MCF 10A (cell line): ENCODE data around the gene MTFP1. TPM values are rescaled to one million over a fixed set of nuclear protein-coding genes. Genes with fewer than 3 reads are reported as not detected.

Experiments
- BruUV-seq: library from RNA; stranded (reverse); fragments of 400-500 nt; replicated peaks from 2 replicates; lab custom pipeline; 2021; lab: Mats Ljungman, UMichigan
- CTCF ChIA-PET: fragments of 300-600 bp; sonication (Branson Sonifier 250); formaldehyde crosslinking; extraction: SDS; loops from one replicate; lab custom pipeline; 2021; ENCODE audit warnings: antibody characterized with exemption, inconsistent platforms; lab: Yijun Ruan, JAX
- POLR2A ChIA-PET: fragments of 300-600, 350-650 bp; sonication (Branson Sonifier 250); formaldehyde crosslinking; extraction: SDS; loops from one replicate; lab custom pipeline; 2020; ENCODE audit warnings: antibody characterized with exemption, inconsistent platforms; lab: Yijun Ruan, JAX
- DNase-seq: peaks from one replicate; pipeline ENCODE4 v3.0.0-alpha.2; 2018; ENCODE audit not compliant: unreplicated experiment
- H3K27ac Mint-ChIP-seq: one replicate; pipeline ENCODE4 v1.8.0; 2022; ENCODE audit warnings: mild to moderate bottlenecking, low read depth, mixed read lengths; ENCODE audit not compliant: unreplicated experiment
- H3K27me3 Mint-ChIP-seq: one replicate; pipeline ENCODE4 v1.8.0; 2022; ENCODE audit warnings: mixed read lengths; ENCODE audit not compliant: insufficient read depth, unreplicated experiment
- H3K36me3 Mint-ChIP-seq: one replicate; pipeline ENCODE4 v1.8.0; 2022; ENCODE audit warnings: mild to moderate bottlenecking, moderate library complexity, mixed read lengths; ENCODE audit not compliant: insufficient read depth, unreplicated experiment
- H3K4me1 Mint-ChIP-seq: one replicate; pipeline ENCODE4 v1.8.0; 2022; ENCODE audit warnings: mixed read lengths; ENCODE audit not compliant: insufficient read depth, unreplicated experiment
- H3K4me3 Mint-ChIP-seq: one replicate; pipeline ENCODE4 v1.8.0; 2022; ENCODE audit warnings: mild to moderate bottlenecking, moderate library complexity, mixed read lengths; ENCODE audit not compliant: unreplicated experiment
- H3K9me3 Mint-ChIP-seq: one replicate; pipeline ENCODE4 v1.8.0; 2022; ENCODE audit warnings: mixed read lengths; ENCODE audit not compliant: unreplicated experiment
- CTCF ChIP-seq: fragments of 200-600 bp; IDR thresholded peaks from one replicate; pipeline ENCODE4 v1.8.0; 2022; ENCODE audit warnings: antibody characterized with exemption, mild to moderate bottlenecking; ENCODE audit not compliant: unreplicated experiment
- intact Hi-C: fragments of 100-400 bp; cut with micrococcal nuclease; formaldehyde crosslinking; loops from 2 replicates; pipeline ENCODE4 v1.14.1; 2022
- total RNA-seq: library from RNA; stranded (reverse); gene quantifications from 2 replicates; pipeline ENCODE4 v1.2.3, GENCODE V29; 2022

The MTFP1 gene
- total RNA-seq, 1 experiment from 2014 or later, result 31.6 TPM

GRCh38 chr22:30434843-30435242 lies 9.3 kb downstream of the MTFP1 start:
- intact Hi-C loops, result no loop called here
- ChIA-PET POLR2A (interaction anchor here (1.9 to 2.0 kb wide), 2 partner anchors 8 to 44 kb away, joined by 5 to 6 read pairs; no protein-coding TSS in a partner anchor), CTCF (interaction anchor here (0.7 to 1.8 kb wide), 3 partner anchors 8 to 797 kb away, joined by 3 to 10 read pairs (median 3); no protein-coding TSS in a partner anchor)
- Mint-ChIP-seq H3K27me3 (no peaks in the 10 kb centered on the region), H3K9me3 (no peaks in the 10 kb centered on the region), H3K4me1 (peaks cover 5% of the 10 kb centered on the region), H3K4me3 (no peak overlapping the region), H3K36me3 (no peaks in the 10 kb centered on the region), H3K27ac (no peak overlapping the region)
- TF ChIP-seq CTCF, result no peak
- BruUV-seq, result no TSS peak
- no peak for DNase-seq

- Mint-ChIP-seq H3K4me1 (peaks cover 5% of the 10 kb centered on the region), H3K27ac (no peak overlapping the region), H3K27me3 (no peaks in the 10 kb centered on the region), H3K9me3 (no peaks in the 10 kb centered on the region), H3K4me3 (no peak overlapping the region), H3K36me3 (no peaks in the 10 kb centered on the region)
- no TSS peak for BruUV-seq
- intact Hi-C loops, result no loop called here
- POLR2A ChIA-PET, result interaction anchor here (2.0 kb wide), 1 partner anchor 9 kb away, joined by 5 read pairs; no protein-coding TSS in a partner anchor
- CTCF ChIA-PET, result interaction anchor here (0.6 to 2.2 kb wide), 4 partner anchors 10 to 166 kb away, joined by 3 to 7 read pairs (median 3); no protein-coding TSS in a partner anchor
- TF ChIP-seq CTCF, result no peak
- no peak for DNase-seq
These were observed 10.1 kb downstream of the MTFP1 start for GRCh38 chr22:30435674-30436126.

GRCh38 chr22:30436196-30436595 lies 10.6 kb downstream of the MTFP1 start:
- BruUV-seq, result no TSS peak
- POLR2A ChIA-PET, result interaction anchor here (0.6 to 2.0 kb wide), 3 partner anchors 10 to 1622 kb away, joined by 3 to 5 read pairs (median 3); no protein-coding TSS in a partner anchor
- CTCF ChIA-PET, result interaction anchor here (0.6 to 2.2 kb wide), 4 partner anchors 9 to 166 kb away, joined by 3 to 7 read pairs (median 3); no protein-coding TSS in a partner anchor
- intact Hi-C loops, result no loop called here
- Mint-ChIP-seq H3K36me3 (no peaks in the 10 kb centered on the region), H3K4me1 (peaks cover 5% of the 10 kb centered on the region), H3K27me3 (no peaks in the 10 kb centered on the region), H3K9me3 (no peaks in the 10 kb centered on the region), H3K27ac (no peak overlapping the region), H3K4me3 (no peak overlapping the region)
- TF ChIP-seq CTCF, result no peak
- DNase-seq, result no peak

GRCh38 chr22:30438559-30438958 lies 13.0 kb downstream of the MTFP1 start:
- ChIA-PET POLR2A (interaction anchor here (0.7 to 2.2 kb wide), 3 partner anchors 9 to 12 kb away, joined by 3 to 5 read pairs (median 4); no protein-coding TSS in a partner anchor), CTCF (interaction anchor here (0.5 to 1.0 kb wide), 2 partner anchors 20 to 1648 kb away, joined by 4 to 5 read pairs; no protein-coding TSS in a partner anchor)
- H3K36me3 Mint-ChIP-seq, result no peaks in the 10 kb centered on the region
- no peaks in the 10 kb centered on the region for H3K9me3 Mint-ChIP-seq
- no peak overlapping the region for H3K27ac Mint-ChIP-seq
- H3K4me1 Mint-ChIP-seq, result peaks cover 5% of the 10 kb centered on the region
- no peak for TF ChIP-seq CTCF
- intact Hi-C loops, result no loop called here
- no peaks in the 10 kb centered on the region for H3K27me3 Mint-ChIP-seq
- H3K4me3 Mint-ChIP-seq, result no peak overlapping the region
- no peak for DNase-seq
- no TSS peak for BruUV-seq
